H1 (cell line): ENCODE results near the gene CASQ2. TPM values are rescaled to one million over a fixed set of nuclear protein-coding genes. Genes with fewer than 3 reads are reported as not detected.

Experiments used
- CTCF ChIA-PET: fragments of 300-600 bp; sonication (Branson Sonifier 250); formaldehyde crosslinking; loops from one replicate; lab custom pipeline; 2021; ENCODE audit not compliant: partially characterized antibody; lab: Charles Lee
- POLR2A ChIA-PET: fragments of 300-600 bp; sonication (Branson Sonifier 250); formaldehyde crosslinking; loops from one replicate; lab custom pipeline; 2021; ENCODE audit warnings: inconsistent platforms; ENCODE audit not compliant: partially characterized antibody; lab: Charles Lee
- DNase-seq, 2 experiments: peaks; one replicate each; pipeline versions ENCODE4 v3.0.0 to v3.0.0-alpha.2; 2010 to 2022; ENCODE audit warnings: low spot score in 2 of 2, low read depth in 1 of 2, mixed read lengths in 1 of 2
- FAIRE-seq: peaks from 2 replicates; lab custom pipeline; 2011; peaks lifted over from hg19 to GRCh38; lab: Jason Lieb, UNC
- H2AFZ ChIP-seq: 2 replicates; pipeline ENCODE4 v1.8.1; 2012; ENCODE audit warnings: low read length, inconsistent platforms
- H2AK5ac ChIP-seq: 2 replicates; pipeline ENCODE4 v1.6.1; 2013; ENCODE audit warnings: low read depth, low read length
- H2BK120ac ChIP-seq: replicated peaks from 2 replicates; pipeline ENCODE3; 2013; ENCODE audit warnings: low read depth, low read length, inconsistent platforms
- H2BK12ac ChIP-seq: 2 replicates; pipeline ENCODE4 v1.6.1; 2013; ENCODE audit warnings: low read depth, low read length
- H2BK15ac ChIP-seq: 2 replicates; pipeline ENCODE4 v1.6.1; 2013; ENCODE audit warnings: low read length
- H2BK20ac ChIP-seq: 2 replicates; pipeline ENCODE4 v1.6.1; 2013; ENCODE audit warnings: low read length
- H2BK5ac ChIP-seq: 2 replicates; pipeline ENCODE4 v1.6.1; 2013; ENCODE audit warnings: low read depth, low read length
- H3K14ac ChIP-seq: 2 replicates; pipeline ENCODE4 v1.6.1; 2013; ENCODE audit warnings: inconsistent platforms; ENCODE audit not compliant: insufficient read length
- H3K18ac ChIP-seq: 2 replicates; pipeline ENCODE4 v1.6.1; 2013; ENCODE audit warnings: low read length; ENCODE audit errors: extremely low read depth
- H3K23ac ChIP-seq: 2 replicates; pipeline ENCODE4 v1.6.1; 2013; ENCODE audit warnings: inconsistent platforms; ENCODE audit not compliant: insufficient read length
- H3K23me2 ChIP-seq: 2 replicates; pipeline ENCODE4 v1.6.1; 2013; ENCODE audit warnings: low read depth, low read length
- H3K27ac ChIP-seq: 2 replicates; pipeline ENCODE4 v1.6.1; 2011; ENCODE audit warnings: low read depth, low read length, inconsistent platforms
- H3K27me3 ChIP-seq, 4 experiments: replicated peaks in 1 of 4; 1 replicate in 1 of 4; 2 replicates in 3 of 4; pipeline versions ENCODE4 v1.6.1 to v1.8.1; 2011 to 2013; ENCODE audit warnings: low read length in 3 of 4, mild to moderate bottlenecking in 3 of 4, inconsistent platforms in 2 of 4, mixed read lengths in 2 of 4, moderate library complexity in 1 of 4; ENCODE audit not compliant: control insufficient read depth in 3 of 4, insufficient read depth in 3 of 4; ENCODE audit errors: extremely low read depth in 1 of 4
- H3K36me3 ChIP-seq, 4 experiments: 2 replicates each; pipeline versions ENCODE4 v1.6.1 to v1.8.1; 2011 to 2013; ENCODE audit warnings: mild to moderate bottlenecking in 4 of 4, low read length in 3 of 4, moderate library complexity in 2 of 4, control low read depth in 1 of 4, inconsistent platforms in 1 of 4; ENCODE audit not compliant: insufficient read depth in 4 of 4, control insufficient read depth in 2 of 4
- H3K4ac ChIP-seq: replicated peaks from 2 replicates; pipeline ENCODE3; 2013; ENCODE audit warnings: low read length, low read depth, mixed read lengths, inconsistent platforms; ENCODE audit not compliant: insufficient read length
- H3K4me1 ChIP-seq, 4 experiments: replicated peaks in 1 of 4; 1 replicate in 1 of 4; 2 replicates in 3 of 4; pipeline versions ENCODE4 v1.6.1 to v1.8.1; 2011 to 2013; ENCODE audit warnings: low read length in 3 of 4, inconsistent platforms in 2 of 4, mixed read lengths in 1 of 4; ENCODE audit not compliant: insufficient read depth in 4 of 4, control insufficient read depth in 3 of 4
- H3K4me2 ChIP-seq, 2 experiments: 2 replicates each; pipeline versions ENCODE4 v1.6.1 to v1.8.1; 2011 to 2013; ENCODE audit warnings: low read depth in 2 of 2, low read length in 2 of 2, control low read depth in 1 of 2, inconsistent platforms in 1 of 2, mild to moderate bottlenecking in 1 of 2; ENCODE audit not compliant: insufficient read depth in 1 of 2
- H3K4me3 ChIP-seq, 4 experiments: fragments of 200-600, 300-600 bp in 1 of 4; sonication (generic), shearing (Covaris generic), sonication (Bioruptor Twin) in 1 of 4; 2 replicates each; pipeline versions ENCODE4 v1.5.1 to v1.8.1; 2011 to 2016; ENCODE audit warnings: low read length in 4 of 4, low read depth in 3 of 4, control low read depth in 2 of 4, inconsistent platforms in 2 of 4, mild to moderate bottlenecking in 2 of 4, mixed read lengths in 1 of 4, moderate library complexity in 1 of 4; ENCODE audit not compliant: insufficient read depth in 2 of 4; ENCODE audit errors: extremely low read depth in 1 of 4
- H3K56ac ChIP-seq: replicated peaks from 2 replicates; pipeline ENCODE3; 2013; ENCODE audit warnings: low read depth, mild to moderate bottlenecking, mixed read lengths, low read length, inconsistent platforms; ENCODE audit not compliant: insufficient read length
- H3K79me1 ChIP-seq: 2 replicates; pipeline ENCODE4 v1.6.1; 2013; ENCODE audit warnings: low read depth, low read length, control low read depth
- H3K79me2 ChIP-seq, 2 experiments: 2 replicates each; pipeline versions ENCODE4 v1.6.1 to v1.8.1; 2012 to 2013; ENCODE audit warnings: low read length in 2 of 2, mild to moderate bottlenecking in 2 of 2, inconsistent platforms in 1 of 2; ENCODE audit not compliant: insufficient read depth in 2 of 2, control insufficient read depth in 1 of 2
- H3K9ac ChIP-seq, 4 experiments: replicated peaks in 1 of 4; 1 replicate in 1 of 4; 2 replicates in 3 of 4; pipeline versions ENCODE4 v1.6.1 to v1.8.1; 2011 to 2013; ENCODE audit warnings: low read depth in 3 of 4, low read length in 3 of 4, control low read depth in 2 of 4, mild to moderate bottlenecking in 2 of 4, moderate library complexity in 2 of 4, inconsistent platforms in 1 of 4; ENCODE audit errors: extremely low read depth in 1 of 4
- H3K9me3 ChIP-seq, 2 experiments: 2 replicates each; pipeline versions ENCODE4 v1.6.1 to v1.8.1; 2012 to 2013; ENCODE audit warnings: mild to moderate bottlenecking in 2 of 2, moderate library complexity in 2 of 2, control low read depth in 1 of 2, inconsistent platforms in 1 of 2, low read depth in 1 of 2, low read length in 1 of 2, mixed read lengths in 1 of 2; ENCODE audit not compliant: insufficient read depth in 2 of 2
- H4K20me1 ChIP-seq, 2 experiments: replicated peaks in 1 of 2; 2 replicates each; pipeline versions ENCODE3 to v1.8.1; 2011 to 2013; ENCODE audit warnings: inconsistent platforms in 2 of 2, low read length in 2 of 2, mild to moderate bottlenecking in 1 of 2; ENCODE audit not compliant: insufficient read depth in 2 of 2, control insufficient read depth in 1 of 2
- H4K5ac ChIP-seq: 2 replicates; pipeline ENCODE4 v1.6.1; 2013; ENCODE audit warnings: low read length, low read depth, mixed read lengths, inconsistent platforms; ENCODE audit not compliant: insufficient read length
- H4K8ac ChIP-seq: 2 replicates; pipeline ENCODE4 v1.8.0; 2013; ENCODE audit warnings: mild to moderate bottlenecking, moderate library complexity, low read length, inconsistent platforms; ENCODE audit not compliant: insufficient read depth; ENCODE audit errors: extremely low read depth
- H4K91ac ChIP-seq: replicated peaks from 2 replicates; pipeline ENCODE3; 2013; ENCODE audit warnings: low read length, mixed read lengths, inconsistent platforms; ENCODE audit not compliant: insufficient read length
- BCL11A ChIP-seq, 2 experiments: IDR thresholded peaks; one replicate each; pipeline ENCODE4 v1.6.1; 2011; ENCODE audit warnings: low read depth in 2 of 2, low read length in 2 of 2, mild to moderate bottlenecking in 2 of 2
- CBX8 ChIP-seq: fragments of 300-800, 300-1000 bp; sonication (generic); IDR thresholded peaks from 2 replicates; pipeline ENCODE4 v1.7.1; 2016; ENCODE audit warnings: low read depth, low read length, borderline replicate concordance
- ZNF274 ChIP-seq: IDR thresholded peaks from 2 replicates; pipeline ENCODE4 v1.7.0; 2012; ENCODE audit warnings: low read length, borderline replicate concordance; ENCODE audit errors: extremely low read depth
- polyA plus RNA-seq, 7 experiments: library from polyadenylated mRNA; depleted of rRNA in 3 of 7; stranded (reverse) in 5 of 7; unstranded in 2 of 7; fragments of >200 nt in 5 of 7; fragments of 200-250 nt in 2 of 7; gene quantifications; 1 replicate in 5 of 7; 2 replicates in 1 of 7; 4 replicates in 1 of 7; pipeline versions ENCODE4 v1.2.1 to v1.2.3, GENCODE V29; 2011 to 2013; ENCODE audit warnings: missing spikeins in 2 of 7, mixed read lengths in 2 of 7
- total RNA-seq: library from RNA; stranded (reverse); fragmentation: NEBNext Ultra II Directional; extraction: Animal tissue kit (Norgen Biotek cat#: 25700); gene quantifications from 2 replicates; pipeline ENCODE4 v1.2.1, GENCODE V29; 2021

The CASQ2 gene
- total and polyA plus RNA-seq, 2 of the 8 experiments (the other 6 are each of a cell fraction or from before 2014, with no cell fraction given), result not detected

GRCh38 chr1:115783311-115783710 is 14.8 kb upstream of the CASQ2 start:
- Histone ChIP-seq H3K36me3 (no peaks in the 10 kb centered on the region), H3K14ac (no peak overlapping the region), H2BK15ac (no peak overlapping the region), H4K20me1 (no peaks in the 10 kb centered on the region), H2BK5ac (no peak overlapping the region), H3K23me2 (no peaks in the 10 kb centered on the region), H3K18ac (no peak overlapping the region), H3K27me3 (no peaks in the 10 kb centered on the region; a peak in 1 of 7 replicates), H4K5ac (no peak overlapping the region), H2BK12ac (no peak overlapping the region), H2BK20ac (no peak overlapping the region), H2BK120ac (no peak overlapping the region), H3K56ac (no peak overlapping the region), H3K23ac (no peak overlapping the region), H3K4ac (no peak overlapping the region), H3K79me1 (no peaks in the 10 kb centered on the region), H3K4me2 (no peak overlapping the region), H3K79me2 (no peaks in the 10 kb centered on the region), H3K9ac (no peak overlapping the region), H2AFZ (no peak overlapping the region), H2AK5ac (no peak overlapping the region), H3K9me3 (no peaks in the 10 kb centered on the region), H3K4me3 (no peak overlapping the region), H4K8ac (no peak overlapping the region), H3K4me1 (no peaks in the 10 kb centered on the region), H3K27ac (no peak overlapping the region), H4K91ac (no peak overlapping the region)
- ChIA-PET POLR2A (interaction anchor here (0.8 kb wide), 1 partner anchor 15 kb away, joined by 3 read pairs; no protein-coding TSS in a partner anchor), CTCF (interaction anchor here (1.0 to 2.4 kb wide), 7 partner anchors 11 to 237 kb away, joined by 3 to 13 read pairs (median 6); no protein-coding TSS in a partner anchor)
- no peak for FAIRE-seq
- no peak for TF ChIP-seq BCL11A (IDR thresholded peaks at IDR 0.05; ENCODE audit: low read depth in 2 of 2, low read length in 2 of 2)
- no peak for TF ChIP-seq ZNF274
- no peak for TF ChIP-seq CBX8
- DNase-seq, result no peak
